Memory B cell (primary cell): ENCODE measurements around the gene KCNK7.

Experiments used
- ATAC-seq: fragments of 150-1000 bp; cut with Tn5 transposase; 2 replicates; pipeline ENCODE4 v1.10.0; 2021; ENCODE audit warnings: low read depth, mild to moderate bottlenecking, moderate library complexity
- DNase-seq, 2 donors: peaks; one replicate each; pipeline ENCODE4 v3.0.0; 2022; ENCODE audit warnings: low spot score in 2 of 2
- H3K27ac Mint-ChIP-seq: one replicate; pipeline ENCODE4 v1.8.0; 2022; ENCODE audit warnings: mild to moderate bottlenecking, moderate library complexity, mixed read lengths
- H3K27me3 Mint-ChIP-seq: one replicate; pipeline ENCODE4 v1.8.0; 2022; ENCODE audit warnings: mixed read lengths
- H3K36me3 Mint-ChIP-seq: one replicate; pipeline ENCODE4 v1.8.0; 2022; ENCODE audit warnings: mild to moderate bottlenecking, mixed read lengths
- H3K4me1 Mint-ChIP-seq: one replicate; pipeline ENCODE4 v1.8.0; 2022; ENCODE audit warnings: mixed read lengths
- H3K4me3 Mint-ChIP-seq: one replicate; pipeline ENCODE4 v1.8.0; 2022; ENCODE audit warnings: mild to moderate bottlenecking, moderate library complexity, mixed read lengths
- H3K9me3 Mint-ChIP-seq: one replicate; pipeline ENCODE4 v1.8.0; 2022; ENCODE audit warnings: mixed read lengths

KCNK7 gene

GRCh38 chr11:65559951-65560537 is 35.6 kb downstream of the KCNK7 start:
- DNase-seq (no peak), ATAC-seq (no peak)
- Mint-ChIP-seq H3K36me3 (no peaks in the 10 kb centered on the region), H3K4me1 (peaks cover 23% of the 10 kb centered on the region), H3K9me3 (no peaks in the 10 kb centered on the region), H3K4me3 (no peak overlapping the region), H3K27ac (no peak overlapping the region), H3K27me3 (no peaks in the 10 kb centered on the region)

- peaks cover 27% of the 10 kb centered on the region for H3K4me1 Mint-ChIP-seq
- no peaks in the 10 kb centered on the region for H3K9me3 Mint-ChIP-seq
- H3K4me3 Mint-ChIP-seq: peak overlapping the region; percentile 14
- no peak overlapping the region for H3K27ac Mint-ChIP-seq
- ATAC-seq (no peak), DNase-seq (no peak)
- H3K36me3 Mint-ChIP-seq: no peaks in the 10 kb centered on the region
- H3K27me3 Mint-ChIP-seq: no peaks in the 10 kb centered on the region
These were observed 36.1 kb downstream of the KCNK7 start for GRCh38 chr11:65559535-65559934.

GRCh38 chr11:65558930-65559509 is 36.6 kb downstream of the KCNK7 start:
- no peaks in the 10 kb centered on the region for H3K36me3 Mint-ChIP-seq
- no peak for DNase-seq
- no peaks in the 10 kb centered on the region for H3K9me3 Mint-ChIP-seq
- H3K4me3 Mint-ChIP-seq: peak overlapping the region; percentile 14
- ATAC-seq: no peak
- H3K27me3 Mint-ChIP-seq: no peaks in the 10 kb centered on the region
- H3K27ac Mint-ChIP-seq: no peak overlapping the region
- H3K4me1 Mint-ChIP-seq: peaks cover 27% of the 10 kb centered on the region

GRCh38 chr11:65558002-65558929 is 37.3 kb downstream of the KCNK7 start, which contains the start of gene LTBP3:
Gene LTBP3, minus strand, starts transcription at chr11:65558359. Its CDS starts 400 bp downstream, at chr11:65557959.
- Mint-ChIP-seq H3K4me3 (peak within 1 kb of the TSS; percentile 81), H3K36me3 (no peaks in the 10 kb centered on the region), H3K4me1 (peaks cover 27% of the 10 kb centered on the region), H3K27ac (peak within 1 kb of the TSS; percentile 70), H3K27me3 (no peaks in the 10 kb centered on the region), H3K9me3 (no peaks in the 10 kb centered on the region)
- no peak for DNase-seq
- peak; percentile 61 for ATAC-seq

GRCh38 chr11:65557280-65558001 is 38.2 kb downstream of the KCNK7 start:
- H3K27ac Mint-ChIP-seq: peak overlapping the region; percentile 70
- H3K4me3 Mint-ChIP-seq: peak overlapping the region; percentile 74
- DNase-seq (no peak), ATAC-seq (no peak)
- H3K4me1 Mint-ChIP-seq: peaks cover 32% of the 10 kb centered on the region
- no peaks in the 10 kb centered on the region for H3K36me3 Mint-ChIP-seq
- H3K9me3 Mint-ChIP-seq: no peaks in the 10 kb centered on the region
- H3K27me3 Mint-ChIP-seq: no peaks in the 10 kb centered on the region

- Mint-ChIP-seq H3K4me3 (peak overlapping the region; percentile 74), H3K36me3 (no peaks in the 10 kb centered on the region)
- no peak for DNase-seq
These were observed 38.9 kb downstream of the KCNK7 start for GRCh38 chr11:65556470-65557279.

GRCh38 chr11:65555693-65556231 is 39.8 kb downstream of the KCNK7 start:
- Mint-ChIP-seq H3K27ac (no peak overlapping the region), H3K9me3 (no peaks in the 10 kb centered on the region), H3K4me3 (no peak overlapping the region), H3K27me3 (no peaks in the 10 kb centered on the region), H3K36me3 (no peaks in the 10 kb centered on the region), H3K4me1 (peaks cover 43% of the 10 kb centered on the region)
- DNase-seq (no peak), ATAC-seq (no peak)

More at GRCh38 chr11:65556470-65557279, 38.9 kb downstream of the KCNK7 start:
- H3K27ac Mint-ChIP-seq: peak overlapping the region; percentile 70
- H3K9me3 Mint-ChIP-seq: no peaks in the 10 kb centered on the region
- H3K4me1 Mint-ChIP-seq: peaks cover 38% of the 10 kb centered on the region
- H3K27me3 Mint-ChIP-seq: no peaks in the 10 kb centered on the region
- no peak for ATAC-seq

- H3K9me3 Mint-ChIP-seq: no peaks in the 10 kb centered on the region
- DNase-seq (no peak), ATAC-seq (no peak)
- peaks cover 38% of the 10 kb centered on the region for H3K4me1 Mint-ChIP-seq
- no peaks in the 10 kb centered on the region for H3K36me3 Mint-ChIP-seq
- peak overlapping the region; percentile 28 for H3K27ac Mint-ChIP-seq
- no peak overlapping the region for H3K4me3 Mint-ChIP-seq
- H3K27me3 Mint-ChIP-seq: no peaks in the 10 kb centered on the region
These were observed 40.7 kb downstream of the KCNK7 start for GRCh38 chr11:65554842-65555430.

- H3K4me3 Mint-ChIP-seq: no peak overlapping the region
- no peak for DNase-seq
- peak overlapping the region; percentile 28 for H3K27ac Mint-ChIP-seq
- no peaks in the 10 kb centered on the region for H3K36me3 Mint-ChIP-seq
- no peaks in the 10 kb centered on the region for H3K27me3 Mint-ChIP-seq
- ATAC-seq: no peak
- no peaks in the 10 kb centered on the region for H3K9me3 Mint-ChIP-seq
- peaks cover 38% of the 10 kb centered on the region for H3K4me1 Mint-ChIP-seq
These were observed 41.4 kb downstream of the KCNK7 start for GRCh38 chr11:65554057-65554818.

GRCh38 chr11:65553301-65554001 is 42.1 kb downstream of the KCNK7 start:
- H3K27ac Mint-ChIP-seq: no peak overlapping the region
- H3K9me3 Mint-ChIP-seq: no peaks in the 10 kb centered on the region
- H3K36me3 Mint-ChIP-seq: no peaks in the 10 kb centered on the region
- ATAC-seq (peak; percentile 46), DNase-seq (peak in 1 of 2 donors; percentile 48)
- H3K4me3 Mint-ChIP-seq: no peak overlapping the region
- H3K27me3 Mint-ChIP-seq: no peaks in the 10 kb centered on the region
- peaks cover 41% of the 10 kb centered on the region for H3K4me1 Mint-ChIP-seq

GRCh38 chr11:65552388-65552951 is 43.1 kb downstream of the KCNK7 start:
- H3K36me3 Mint-ChIP-seq: no peaks in the 10 kb centered on the region
- no peaks in the 10 kb centered on the region for H3K9me3 Mint-ChIP-seq
- DNase-seq (no peak), ATAC-seq (no peak)
- no peak overlapping the region for H3K27ac Mint-ChIP-seq
- H3K4me3 Mint-ChIP-seq: no peak overlapping the region
- no peaks in the 10 kb centered on the region for H3K27me3 Mint-ChIP-seq
- H3K4me1 Mint-ChIP-seq: peaks cover 48% of the 10 kb centered on the region
